Measurements from ENCODE around the gene USP34.

USP34 gene

GRCh38 chr2:61318553-61318952 lies 152.3 kb downstream of the USP34 start:
- no peak for DNase-seq (ENCODE audit: low read depth in 2 of 2)

GRCh38 chr2:61295981-61296380 lies 174.9 kb downstream of the USP34 start:
- no peak for DNase-seq (ENCODE audit: low read depth in 2 of 2)

DNA sequence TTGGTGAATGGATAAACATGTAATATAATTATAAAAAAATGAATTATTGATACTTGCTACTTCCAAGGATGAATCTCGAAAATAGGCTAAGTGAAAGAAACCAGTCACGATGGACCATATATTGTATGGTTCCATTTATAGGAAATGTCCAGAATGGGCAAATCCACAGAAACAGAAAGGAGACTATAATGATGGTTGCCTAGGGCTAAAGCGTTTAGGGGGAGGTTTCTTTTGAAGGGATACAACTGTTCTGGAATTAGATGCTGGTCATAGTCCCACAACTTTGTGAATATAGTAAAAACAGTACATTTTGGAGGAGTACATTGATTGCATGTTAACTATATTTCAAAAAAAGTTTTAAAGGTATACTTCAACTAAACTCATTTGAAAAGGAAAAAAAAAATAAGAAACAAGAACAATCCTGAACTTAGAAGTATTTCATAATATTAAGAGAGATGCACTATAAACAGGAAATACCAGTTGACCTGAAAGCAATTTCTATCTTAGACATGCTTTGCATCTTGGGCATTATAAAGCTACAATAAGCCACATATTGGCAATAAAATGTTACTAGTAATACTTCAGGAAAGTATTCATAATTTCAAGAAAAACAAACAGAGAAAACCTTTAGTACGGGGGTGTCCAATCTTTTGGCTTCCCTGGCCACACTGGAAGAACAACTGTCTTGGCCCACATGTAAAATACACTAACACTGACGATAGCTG lies 178.9 kb downstream of the USP34 start:
- DNase-seq (ENCODE audit: low read depth in 2 of 2) = no peak

- no peak for DNase-seq (ENCODE audit: low read depth in 2 of 2)
Observed at GRCh38 chr2:61288070-61288841, 182.6 kb downstream of the USP34 start.

DNA sequence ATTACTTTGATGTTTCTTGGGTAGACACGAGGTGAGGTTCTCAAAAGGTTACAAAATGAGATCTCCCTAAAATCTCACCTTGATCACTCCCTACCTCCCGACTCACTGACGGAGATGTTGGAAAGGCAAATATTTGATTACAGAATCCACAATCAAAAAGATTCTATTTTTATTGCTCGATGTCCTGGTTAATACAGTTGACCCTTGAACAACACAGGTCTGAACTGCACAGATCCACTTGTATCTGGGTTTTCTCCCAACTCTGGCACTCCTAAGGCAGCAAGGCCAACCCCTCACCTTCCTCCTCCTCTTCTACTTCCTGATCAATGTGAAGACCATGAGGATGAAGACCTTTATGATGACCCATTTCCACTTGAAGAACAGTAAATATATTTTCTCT lies 183.6 kb downstream of the USP34 start:
- DNase-seq (ENCODE audit: low read depth in 2 of 2) = no peak

- no peak for DNase-seq (ENCODE audit: low read depth in 2 of 2)
Observed at GRCh38 chr2:61283443-61284160, 187.3 kb downstream of the USP34 start.

DNA sequence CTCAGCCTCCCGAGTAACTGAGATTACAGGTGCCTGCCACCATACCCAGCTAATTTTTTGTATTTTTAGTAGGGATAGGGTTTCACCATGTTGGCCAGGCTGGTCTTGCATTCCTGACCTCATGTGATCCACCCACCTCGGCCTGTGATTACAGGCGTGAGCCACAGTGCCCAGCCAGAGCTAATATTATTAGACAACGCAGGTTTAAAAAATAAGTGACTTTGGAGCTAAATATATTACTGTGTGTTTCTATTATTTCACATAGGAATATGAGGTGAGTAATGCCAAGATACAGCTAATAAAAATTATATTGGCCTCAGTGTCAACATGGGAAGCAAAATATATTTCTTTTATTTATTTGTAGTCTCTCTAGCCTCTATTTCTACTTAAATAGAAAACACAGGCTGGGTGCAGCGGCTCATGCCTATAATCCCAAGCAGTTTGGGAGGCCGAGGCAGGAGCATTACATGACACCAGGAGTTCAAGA lies 188.7 kb downstream of the USP34 start:
- no peak for DNase-seq (ENCODE audit: low read depth in 2 of 2)

- DNase-seq (ENCODE audit: low read depth in 2 of 2) = no peak
Observed at GRCh38 chr2:61281321-61281720, 189.6 kb downstream of the USP34 start.

DNA sequence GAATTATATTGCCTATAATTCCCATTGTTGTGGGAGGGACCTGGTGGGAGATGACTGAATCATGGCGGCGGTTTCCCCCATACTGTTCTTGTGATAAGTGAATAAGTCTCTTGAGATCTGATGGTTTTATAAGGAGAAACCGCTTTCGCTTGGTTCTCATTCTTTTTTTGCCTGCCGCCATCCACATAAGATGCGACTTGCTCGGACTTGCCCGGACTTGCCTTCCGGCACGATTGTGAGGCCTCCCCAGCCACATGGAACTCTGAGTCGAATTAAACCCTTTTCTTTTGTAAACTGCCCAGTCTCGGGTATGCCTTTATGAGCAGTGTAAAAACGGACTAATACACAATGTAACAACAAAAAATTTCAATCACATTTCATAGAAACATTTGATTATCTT lies 193.1 kb downstream of the USP34 start:
- no peak for DNase-seq (ENCODE audit: low read depth in 2 of 2)

DNA sequence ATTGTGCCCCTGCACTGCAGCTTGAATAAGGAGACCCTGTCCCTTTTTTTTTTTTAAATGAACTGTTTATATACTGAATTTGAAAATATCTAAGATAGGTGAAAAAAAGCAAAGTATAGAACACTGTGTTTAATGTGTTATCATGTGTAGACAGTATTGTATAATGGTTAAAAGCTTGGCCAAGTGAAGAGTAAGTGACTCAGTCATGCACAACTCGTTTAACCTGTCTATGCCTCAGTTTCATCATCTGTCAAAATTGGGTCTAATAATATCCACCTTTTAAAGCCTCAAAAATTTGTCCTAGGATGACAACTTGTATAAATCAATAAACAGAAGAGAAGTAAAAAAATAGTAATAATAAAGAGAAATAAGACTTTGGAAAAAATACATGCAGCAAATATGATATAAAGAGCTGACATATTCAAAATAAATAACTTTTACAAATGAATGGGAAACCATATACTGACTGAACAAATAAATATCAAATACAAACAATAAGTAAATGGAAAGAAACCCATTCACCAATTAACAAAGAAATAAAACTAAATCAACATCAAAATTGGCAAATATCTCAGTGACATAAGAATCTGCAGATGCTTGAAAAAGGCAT lies 195.2 kb downstream of the USP34 start:
- DNase-seq (ENCODE audit: low read depth in 2 of 2) = no peak

GRCh38 chr2:61272421-61273070 lies 198.3 kb downstream of the USP34 start:
- no peak for DNase-seq (ENCODE audit: low read depth in 2 of 2)

- no peak for DNase-seq (ENCODE audit: low read depth in 2 of 2)
Observed at GRCh38 chr2:61268249-61268648, 202.6 kb downstream of the USP34 start.

DNA sequence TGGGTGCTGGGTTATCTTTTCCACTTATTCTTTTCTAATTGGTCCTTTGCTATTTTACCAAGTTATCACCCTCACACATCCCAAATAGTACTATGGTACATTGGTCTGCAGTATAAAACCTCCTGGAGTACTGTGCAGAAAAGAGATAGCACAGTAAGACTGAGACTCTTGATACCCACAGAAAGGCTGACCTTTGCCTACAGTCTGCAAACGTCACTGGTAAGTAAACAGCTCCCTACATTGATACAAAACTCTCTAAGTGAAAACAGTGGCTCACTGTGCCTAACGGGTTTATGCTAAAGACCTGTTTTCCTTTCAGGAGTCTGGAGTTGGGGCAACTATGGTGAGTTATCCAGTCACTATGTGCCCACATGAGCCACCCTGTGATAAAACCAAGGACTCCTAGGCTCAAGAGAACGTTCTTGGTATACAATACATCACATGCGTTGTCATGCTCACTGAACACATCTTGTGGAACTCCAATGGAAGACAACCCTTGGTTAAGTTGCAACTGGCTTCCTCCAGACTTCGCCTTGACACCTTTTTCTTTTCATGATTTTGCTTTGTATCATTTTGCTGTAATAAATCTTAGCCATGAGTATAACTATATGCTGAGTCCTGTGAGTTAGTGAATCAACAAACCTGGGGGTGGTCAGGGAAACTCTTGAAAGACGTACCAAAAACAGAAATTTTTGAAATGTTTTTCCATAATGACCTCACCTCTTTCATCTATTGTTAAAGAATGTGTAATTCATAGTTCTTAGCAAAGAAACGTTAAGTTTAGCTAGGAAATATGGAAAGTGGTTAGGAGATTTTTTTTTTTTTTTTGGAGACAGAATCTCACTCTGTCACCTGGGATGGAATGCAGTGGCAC lies 204.0 kb downstream of the USP34 start:
- DNase-seq (ENCODE audit: low read depth in 2 of 2) = no peak

GRCh38 chr2:61263830-61264229 lies 207.1 kb downstream of the USP34 start:
- DNase-seq (ENCODE audit: low read depth in 2 of 2) = no peak

DNA sequence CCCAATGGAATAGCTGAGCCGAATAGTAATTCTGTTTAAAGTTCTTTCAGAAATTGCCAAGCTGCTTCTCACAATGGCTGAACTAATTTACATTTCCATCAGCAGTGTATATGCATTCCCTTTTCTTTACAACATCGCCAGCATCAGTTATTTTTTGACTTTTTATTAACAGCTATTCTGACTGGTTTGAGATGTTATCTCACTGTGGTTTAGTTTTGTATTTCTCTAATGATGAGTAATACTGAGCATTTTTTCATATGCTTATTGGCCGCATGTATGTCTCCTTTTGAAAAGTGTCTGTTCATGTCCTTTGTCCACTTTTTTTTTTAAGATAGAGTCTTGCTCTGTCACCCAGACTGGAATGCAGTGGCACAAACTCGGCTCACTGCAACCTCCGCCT lies 208.2 kb downstream of the USP34 start:
- DNase-seq (ENCODE audit: low read depth in 2 of 2) = no peak

- DNase-seq (ENCODE audit: low read depth in 2 of 2) = no peak
Observed at GRCh38 chr2:61257446-61257845, 213.4 kb downstream of the USP34 start.

GRCh38 chr2:61255580-61256437 lies 215.1 kb downstream of the USP34 start:
- no peak for DNase-seq (ENCODE audit: low read depth in 2 of 2)

GRCh38 chr2:61254536-61254935 lies 216.4 kb downstream of the USP34 start:
- DNase-seq (ENCODE audit: low read depth in 2 of 2) = no peak

DNA sequence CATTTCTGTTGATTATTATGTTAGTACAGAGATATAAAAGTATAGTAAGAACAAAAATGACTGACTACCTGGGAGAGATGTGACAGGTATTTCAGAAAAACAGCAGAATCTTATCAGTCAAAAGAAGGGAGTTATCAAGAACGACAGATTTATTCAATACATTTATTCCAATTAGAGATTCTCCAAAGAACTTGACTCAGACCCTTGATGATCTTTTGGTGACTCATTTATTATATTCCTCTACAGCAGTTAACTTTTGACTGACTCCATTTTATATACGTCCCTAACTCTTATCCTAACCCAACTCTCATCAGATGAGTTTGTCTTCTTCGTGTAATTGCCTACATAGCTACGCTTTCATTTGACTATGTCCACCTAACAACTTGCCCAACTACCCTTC lies 217.8 kb downstream of the USP34 start:
- DNase-seq (ENCODE audit: low read depth in 2 of 2) = no peak

DNA sequence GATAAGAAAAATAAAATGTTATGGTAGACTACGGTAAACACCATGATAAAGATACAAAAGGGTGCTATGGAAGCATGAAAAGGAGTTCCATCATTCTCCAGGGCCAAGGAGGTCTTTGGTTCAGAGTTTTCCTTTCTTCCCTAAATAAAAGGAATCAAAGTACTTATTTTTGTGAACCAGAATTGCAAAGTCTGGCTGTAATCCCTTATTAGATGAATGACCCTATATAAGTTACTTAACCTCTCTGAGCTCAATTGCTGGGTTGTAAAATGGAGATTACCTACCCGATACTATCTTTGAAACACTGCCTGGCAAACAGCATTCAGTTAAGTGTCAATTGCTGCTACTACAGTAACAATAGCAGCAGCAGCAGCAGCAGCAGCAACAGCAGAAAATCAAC lies 218.9 kb downstream of the USP34 start:
- DNase-seq (ENCODE audit: low read depth in 2 of 2) = no peak

Measured in stimulated activated CD4-positive, alpha-beta T cell treated with anti-CD3 and anti-CD28 coated beads, Interleukin-1b, Interleukin-23, amount 100 ng/mL, for 1 hour (primary cell).